ENCODE measurements around the gene TSGA10.
A peak's percentile ranks its signal among the peaks of the same experiment; 100 is the strongest.
"Not testable (repeated sequence)": the region's sequence is repeated elsewhere in the genome, so short reads cannot be mapped to it uniquely, and the experiment has no call there.

TSGA10 gene
- total RNA-seq: 0.49 to 6.1 (median 2.5) reads per million in 17 experiments

GRCh38 chr2:99154643-99155536, at the start of gene TSGA10, which contains the start of gene LIPT1:
Gene TSGA10, minus strand, starts transcription at chr2:99154942. Its CDS starts 45,503 bp downstream, at chr2:99109439.
Gene LIPT1, plus strand, starts transcription at chr2:99154967. Its CDS starts 6,991 bp downstream, at chr2:99161958.
- DNase-seq: peak; percentile 90 to 95 (median 93)

DNA sequence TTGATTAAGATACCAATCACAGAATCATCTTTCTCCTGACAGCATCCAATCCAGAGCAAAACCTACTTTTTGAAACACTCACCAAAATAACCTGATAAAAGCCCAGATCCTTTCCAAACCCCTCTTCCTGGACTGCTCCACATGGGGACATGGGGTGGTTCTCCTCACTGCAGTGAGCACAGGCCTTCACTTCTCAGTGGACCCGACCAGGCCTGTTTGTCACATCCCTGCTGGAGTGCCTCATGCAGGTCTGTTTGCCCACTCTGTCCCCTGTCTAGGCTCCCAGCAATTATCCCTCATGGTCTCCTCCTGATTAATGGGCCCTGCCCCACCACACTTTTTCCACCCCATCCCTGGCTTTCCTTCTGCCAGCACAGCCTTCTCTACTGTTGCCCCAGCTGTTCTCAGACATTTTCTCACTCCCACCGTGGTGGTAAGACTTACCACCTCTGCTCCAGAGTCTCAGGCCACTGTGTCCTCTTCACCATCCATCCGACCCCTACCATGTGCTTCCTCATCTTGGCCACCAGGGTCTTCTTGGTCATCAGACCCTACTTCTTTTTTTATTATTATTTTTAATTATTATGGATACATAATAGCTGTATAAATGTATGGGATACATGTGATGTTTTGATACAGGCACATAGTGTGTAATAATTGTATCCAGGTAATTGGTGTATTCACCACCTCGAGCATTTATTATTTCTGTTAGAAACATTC, 47.4 kb upstream of the TSGA10 start:
- no peak for DNase-seq

- DNase-seq: peak in 3 of 4 experiments; percentile 17 to 29 (median 27)
Observed at GRCh38 chr2:99200076-99200800, 45.5 kb upstream of the TSGA10 start.

DNA sequence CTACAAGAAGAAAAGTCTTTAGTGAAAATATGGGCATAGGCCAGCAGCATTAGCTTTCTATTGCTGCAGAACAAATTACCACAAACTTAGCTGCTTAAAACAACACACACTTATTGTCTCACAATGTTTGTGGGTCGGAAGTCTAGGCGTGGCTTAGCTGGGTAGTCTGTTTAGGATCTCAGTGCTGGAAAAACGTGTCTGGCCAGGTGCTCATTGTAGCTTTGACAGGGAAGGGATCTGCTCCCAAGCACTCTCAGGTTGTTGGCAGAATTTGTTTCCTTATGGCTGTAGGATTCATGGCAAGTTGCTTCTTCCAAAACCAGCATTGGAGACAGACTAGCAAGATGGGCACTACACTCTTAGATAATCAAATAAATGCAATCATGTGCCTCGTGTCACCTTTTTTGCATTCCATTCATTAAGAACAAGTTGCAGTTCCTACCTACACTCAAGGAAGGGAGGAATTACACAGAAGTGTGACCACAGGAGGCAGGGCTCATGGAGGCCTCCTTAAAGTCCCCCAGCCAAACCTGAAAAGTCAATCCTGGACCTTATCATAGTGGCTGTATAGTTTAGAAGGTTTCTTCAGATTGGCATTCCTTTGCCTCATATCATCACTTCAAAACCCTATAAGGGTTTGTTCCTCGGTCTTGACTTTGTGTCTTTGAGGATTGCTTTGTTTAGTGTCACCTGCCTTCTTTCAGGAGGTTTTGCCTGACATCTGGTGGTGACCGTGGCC, 43.5 kb upstream of the TSGA10 start:
- DNase-seq: no peak

GRCh38 chr2:99192364-99192763, 37.6 kb upstream of the TSGA10 start:
- DNase-seq: not testable (repeated sequence)

- no peak for DNase-seq
Observed at GRCh38 chr2:99190548-99190947, 35.8 kb upstream of the TSGA10 start.

GRCh38 chr2:99188357-99188756, 33.6 kb upstream of the TSGA10 start:
- DNase-seq: no peak

- DNase-seq: no peak
Observed at GRCh38 chr2:99187011-99187410, 32.3 kb upstream of the TSGA10 start.

GRCh38 chr2:99184811-99185210, 30.1 kb upstream of the TSGA10 start:
- no peak for DNase-seq

DNA sequence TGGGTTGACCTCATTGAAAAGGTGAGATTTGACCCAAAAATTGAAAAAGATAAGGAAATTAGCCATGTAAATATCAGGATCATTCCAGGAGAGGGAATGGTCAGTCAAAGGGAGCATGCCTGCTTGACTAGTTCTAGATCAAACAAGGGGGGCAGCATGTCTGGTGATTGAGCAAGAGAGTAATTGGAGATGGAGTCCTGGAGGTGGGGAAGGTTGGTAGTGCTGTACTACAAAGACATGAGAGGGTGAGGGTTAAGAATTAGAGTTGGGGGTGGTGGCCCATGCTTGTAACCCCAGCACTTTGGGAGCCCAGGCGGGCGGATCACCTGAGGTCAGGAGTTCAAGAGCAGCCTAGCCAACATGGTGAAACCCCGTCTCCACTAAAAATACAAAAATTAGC, 28.3 kb upstream of the TSGA10 start:
- DNase-seq: no peak

GRCh38 chr2:99181624-99182000, 26.9 kb upstream of the TSGA10 start:
- peak in 3 of 4 experiments; percentile 4 to 27 (median 5) for DNase-seq

GRCh38 chr2:99180755-99181623, 26.2 kb upstream of the TSGA10 start, which contains the start of the genes MITD1 and MRPL30:
Gene MITD1, minus strand, starts transcription at chr2:99181058. Its CDS starts 77 bp downstream, at chr2:99180981.
Gene MRPL30, plus strand, starts transcription at chr2:99181184. Its CDS starts 5,020 bp downstream, at chr2:99186204.
- peak; percentile 95 to 97 (median 96) for DNase-seq

DNA sequence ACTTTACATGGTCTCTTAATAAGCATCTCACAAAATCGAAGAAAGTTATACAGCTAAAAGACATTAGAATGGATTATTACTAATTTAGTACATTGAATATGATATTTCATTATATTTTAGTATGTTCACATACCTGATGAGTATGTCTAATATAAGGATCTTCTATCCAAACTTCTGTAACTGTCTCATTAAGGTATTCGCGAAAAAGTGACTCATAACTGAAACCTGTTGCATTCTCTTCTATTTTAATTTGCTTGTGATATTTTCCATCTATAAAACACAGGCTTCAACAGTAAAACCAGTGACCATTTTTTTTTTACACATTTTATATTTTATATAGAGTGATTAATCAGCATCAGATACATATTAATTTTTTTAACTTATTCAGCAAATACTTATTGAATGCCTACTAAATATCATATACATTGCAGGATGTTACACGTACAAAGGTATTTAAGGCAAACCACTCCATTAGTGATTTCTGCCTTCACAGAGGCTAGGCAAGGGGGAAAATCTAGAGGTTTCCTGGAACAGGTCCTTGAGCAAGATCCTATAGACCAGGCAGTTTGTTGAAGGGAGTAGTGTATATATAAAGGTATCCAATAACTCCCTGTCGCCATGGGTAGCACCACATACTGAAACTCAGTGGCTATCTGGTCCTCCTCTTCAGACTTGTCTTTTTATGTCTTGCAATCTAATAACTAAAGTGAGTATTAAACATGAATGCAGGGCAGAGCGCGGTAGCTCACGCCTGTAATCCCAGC, 16.8 kb upstream of the TSGA10 start:
- DNase-seq: no peak

- DNase-seq: no peak
Observed at GRCh38 chr2:99169534-99169933, 14.8 kb upstream of the TSGA10 start.

GRCh38 chr2:99166218-99166617, 11.5 kb upstream of the TSGA10 start:
- DNase-seq: no peak

DNA sequence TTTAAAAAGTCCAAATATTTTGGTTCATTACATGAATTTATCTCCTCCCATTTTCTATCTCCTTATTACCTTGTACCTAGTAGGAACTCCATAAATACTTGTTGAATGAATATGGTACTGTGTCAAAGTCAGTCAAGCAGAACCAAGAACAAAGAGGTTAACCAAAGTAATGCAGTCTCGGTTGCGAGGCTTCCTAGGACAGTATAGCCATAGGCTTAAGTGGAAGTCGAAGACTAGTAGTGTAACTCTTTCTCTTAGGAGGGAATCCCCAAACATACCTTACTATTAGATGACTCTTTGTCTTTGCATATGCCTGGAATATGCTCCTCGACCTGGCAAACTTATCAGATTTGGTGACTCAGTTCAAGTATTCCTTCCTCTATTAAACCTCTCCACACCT, 4.9 kb upstream of the TSGA10 start:
- no peak for DNase-seq

DNA sequence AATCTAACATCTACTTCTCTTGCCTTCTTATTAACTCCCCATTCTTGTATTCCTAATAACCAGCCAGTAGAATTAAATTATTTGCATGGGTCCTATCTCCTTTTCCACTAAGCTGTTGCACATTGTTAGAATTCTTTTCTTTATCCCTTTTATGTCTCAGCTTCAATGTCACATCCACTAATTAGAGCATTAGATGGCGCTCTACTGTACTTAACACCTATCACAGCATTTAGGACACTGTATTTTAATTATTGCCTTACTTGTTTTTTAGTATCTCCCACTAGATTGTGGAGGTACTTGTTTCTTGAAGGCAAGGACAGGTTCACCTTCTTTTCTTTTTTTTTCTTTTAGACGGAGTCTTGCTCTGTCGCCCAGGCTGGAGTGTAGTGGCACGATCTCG, 3.9 kb upstream of the TSGA10 start:
- no peak for DNase-seq

- peak in 2 of 4 experiments; percentile 22 to 30 for DNase-seq
Observed at GRCh38 chr2:99156891-99157290, 2.1 kb upstream of the TSGA10 start.

GRCh38 chr2:99153921-99154604, 679 bp downstream of the TSGA10 start:
- DNase-seq: no peak
